Measurements from ENCODE around the gene ACTL8.

ACTL8 gene

GRCh38 chr1:17752356-17752755 is 2.8 kb upstream of the ACTL8 start:
- TF ChIP-seq POLR2AphosphoS5 (IDR thresholded peaks at IDR 0.05; ENCODE audit: low read depth): no peak
- no peak for TF ChIP-seq REST (IDR thresholded peaks at IDR 0.05; ENCODE audit: insufficient replicate concordance, low read depth)
- TF ChIP-seq CTCF (IDR thresholded peaks at IDR 0.05; ENCODE audit: insufficient read depth, low read length): no peak
- TF ChIP-seq GABPA (IDR thresholded peaks at IDR 0.05; ENCODE audit: low read depth): no peak
- TF ChIP-seq SPI1 (IDR thresholded peaks at IDR 0.05; ENCODE audit: borderline replicate concordance, low read depth): no peak
- no peak overlapping the region for H3K27ac ChIP-seq (replicated peaks)
- no peak for DNase-seq (ENCODE audit: low read depth in 1 of 2, low spot score in 1 of 2)
- H3K27me3 ChIP-seq (ENCODE audit: insufficient read depth, poor library complexity, severe bottlenecking): no peaks in the 10 kb centered on the region
- no peak overlapping the region for H3K4me3 ChIP-seq (replicated peaks; ENCODE audit: insufficient read depth, low read length)

- DNase-seq (ENCODE audit: low read depth in 1 of 2, low spot score in 1 of 2): no peak
- H3K27me3 ChIP-seq (ENCODE audit: insufficient read depth, poor library complexity, severe bottlenecking): no peaks in the 10 kb centered on the region
- TF ChIP-seq POLR2AphosphoS5 (IDR thresholded peaks at IDR 0.05; ENCODE audit: low read depth) (no peak), SPI1 (IDR thresholded peaks at IDR 0.05; ENCODE audit: borderline replicate concordance, low read depth) (no peak), CTCF (IDR thresholded peaks at IDR 0.05; ENCODE audit: insufficient read depth, low read length) (no peak), GABPA (IDR thresholded peaks at IDR 0.05; ENCODE audit: low read depth) (no peak), REST (IDR thresholded peaks at IDR 0.05; ENCODE audit: insufficient replicate concordance, low read depth) (no peak)
- H3K27ac ChIP-seq (replicated peaks): no peak overlapping the region
- no peak overlapping the region for H3K4me3 ChIP-seq (replicated peaks; ENCODE audit: insufficient read depth, low read length)
Measured at GRCh38 chr1:17757426-17757825, 2.3 kb downstream of the ACTL8 start.

GRCh38 chr1:17759114-17759513 is 4.0 kb downstream of the ACTL8 start:
- H3K27ac ChIP-seq (replicated peaks): no peak overlapping the region
- TF ChIP-seq REST (IDR thresholded peaks at IDR 0.05; ENCODE audit: insufficient replicate concordance, low read depth) (no peak), CTCF (IDR thresholded peaks at IDR 0.05; ENCODE audit: insufficient read depth, low read length) (peak; percentile 34)
- no peak overlapping the region for H3K4me3 ChIP-seq (replicated peaks; ENCODE audit: insufficient read depth, low read length)
- peak; percentile 29 to 60 for DNase-seq (ENCODE audit: low read depth in 1 of 2, low spot score in 1 of 2)
- no peaks in the 10 kb centered on the region for H3K27me3 ChIP-seq (ENCODE audit: insufficient read depth, poor library complexity, severe bottlenecking)
